Mesothelial cell of epicardium (in vitro differentiated cells): ENCODE data around the gene RTEL1. TPM values are rescaled to one million over a fixed set of nuclear protein-coding genes. Genes with fewer than 3 reads are reported as not detected.

Experiments used
- DNase-seq, 2 experiments: peaks; one replicate each; pipeline ENCODE4 v3.0.0; 2021; ENCODE audit warnings: low spot score in 2 of 2; ENCODE audit not compliant: unreplicated experiment in 2 of 2
- H3K27ac Mint-ChIP-seq: 2 replicates; pipeline ENCODE4 v1.8.0; 2021; ENCODE audit warnings: mixed read lengths
- H3K27me3 Mint-ChIP-seq: 2 replicates; pipeline ENCODE4 v1.8.0; 2021; ENCODE audit warnings: low read depth, mixed read lengths
- H3K36me3 Mint-ChIP-seq: 2 replicates; pipeline ENCODE4 v1.8.0; 2021; ENCODE audit warnings: mixed read lengths
- H3K4me1 Mint-ChIP-seq: 2 replicates; pipeline ENCODE4 v1.8.0; 2021; ENCODE audit warnings: mixed read lengths
- H3K4me3 Mint-ChIP-seq: 2 replicates; pipeline ENCODE4 v1.8.0; 2021; ENCODE audit warnings: mild to moderate bottlenecking, moderate library complexity, mixed read lengths
- H3K9me3 Mint-ChIP-seq: 2 replicates; pipeline ENCODE4 v1.8.0; 2021; ENCODE audit warnings: mixed read lengths
- CTCF ChIP-seq: fragments of 200-600 bp; sonication (generic); IDR thresholded peaks from one replicate; pipeline ENCODE4 v1.5.0; 2021; ENCODE audit warnings: antibody characterized with exemption; ENCODE audit not compliant: unreplicated experiment
- total RNA-seq: library from RNA; stranded (reverse); gene quantifications from 3 replicates; pipeline ENCODE4 v1.2.1, GENCODE V29; 2021

The RTEL1 gene
- total RNA-seq, 1 donor from 2014 or later = 38.7 TPM

DNA sequence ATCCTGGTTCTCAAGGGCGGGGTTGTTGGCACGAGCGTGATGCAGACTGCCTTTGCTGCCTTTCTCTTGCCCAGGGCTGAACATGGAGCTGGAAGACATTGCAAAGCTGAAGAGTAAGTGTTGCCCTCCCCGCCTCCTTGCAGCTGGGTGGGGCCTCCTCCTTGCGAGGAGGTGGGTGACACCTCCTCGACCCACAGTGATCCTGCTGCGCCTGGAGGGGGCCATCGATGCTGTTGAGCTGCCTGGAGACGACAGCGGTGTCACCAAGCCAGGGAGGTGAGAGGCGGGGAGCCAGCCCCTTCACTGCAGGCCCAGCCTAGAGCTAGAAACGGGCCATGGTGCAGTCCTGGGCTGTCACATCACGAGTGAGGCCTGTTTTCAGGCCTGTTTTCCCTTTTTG is 20.0 kb downstream of the RTEL1 start:
- Mint-ChIP-seq H3K27ac (no peak overlapping the region), H3K4me1 (no peaks in the 10 kb centered on the region), H3K27me3 (no peaks in the 10 kb centered on the region), H3K36me3 (peaks cover 16% of the 10 kb centered on the region), H3K9me3 (no peaks in the 10 kb centered on the region), H3K4me3 (no peak overlapping the region)
- no peak for DNase-seq
- no peak for TF ChIP-seq CTCF

- DNase-seq = no peak
- no peak overlapping the region for H3K4me3 Mint-ChIP-seq
- H3K9me3 Mint-ChIP-seq = no peaks in the 10 kb centered on the region
- no peak overlapping the region for H3K27ac Mint-ChIP-seq
- no peak for TF ChIP-seq CTCF
- no peaks in the 10 kb centered on the region for H3K4me1 Mint-ChIP-seq
- H3K27me3 Mint-ChIP-seq = no peaks in the 10 kb centered on the region
- H3K36me3 Mint-ChIP-seq = peaks cover 14% of the 10 kb centered on the region
These were observed 20.8 kb downstream of the RTEL1 start for GRCh38 chr20:63678667-63679465.

- Mint-ChIP-seq H3K4me1 (no peaks in the 10 kb centered on the region), H3K4me3 (no peak overlapping the region), H3K9me3 (no peaks in the 10 kb centered on the region), H3K36me3 (peaks cover 14% of the 10 kb centered on the region), H3K27me3 (no peaks in the 10 kb centered on the region), H3K27ac (no peak overlapping the region)
- DNase-seq = no peak
- TF ChIP-seq CTCF = no peak
These were observed 21.7 kb downstream of the RTEL1 start for GRCh38 chr20:63679799-63680305.

GRCh38 chr20:63680427-63680826 is 22.3 kb downstream of the RTEL1 start:
- H3K36me3 Mint-ChIP-seq = peaks cover 14% of the 10 kb centered on the region
- no peaks in the 10 kb centered on the region for H3K4me1 Mint-ChIP-seq
- no peak overlapping the region for H3K4me3 Mint-ChIP-seq
- H3K9me3 Mint-ChIP-seq = no peaks in the 10 kb centered on the region
- H3K27me3 Mint-ChIP-seq = no peaks in the 10 kb centered on the region
- no peak for DNase-seq
- no peak for TF ChIP-seq CTCF
- no peak overlapping the region for H3K27ac Mint-ChIP-seq

DNA sequence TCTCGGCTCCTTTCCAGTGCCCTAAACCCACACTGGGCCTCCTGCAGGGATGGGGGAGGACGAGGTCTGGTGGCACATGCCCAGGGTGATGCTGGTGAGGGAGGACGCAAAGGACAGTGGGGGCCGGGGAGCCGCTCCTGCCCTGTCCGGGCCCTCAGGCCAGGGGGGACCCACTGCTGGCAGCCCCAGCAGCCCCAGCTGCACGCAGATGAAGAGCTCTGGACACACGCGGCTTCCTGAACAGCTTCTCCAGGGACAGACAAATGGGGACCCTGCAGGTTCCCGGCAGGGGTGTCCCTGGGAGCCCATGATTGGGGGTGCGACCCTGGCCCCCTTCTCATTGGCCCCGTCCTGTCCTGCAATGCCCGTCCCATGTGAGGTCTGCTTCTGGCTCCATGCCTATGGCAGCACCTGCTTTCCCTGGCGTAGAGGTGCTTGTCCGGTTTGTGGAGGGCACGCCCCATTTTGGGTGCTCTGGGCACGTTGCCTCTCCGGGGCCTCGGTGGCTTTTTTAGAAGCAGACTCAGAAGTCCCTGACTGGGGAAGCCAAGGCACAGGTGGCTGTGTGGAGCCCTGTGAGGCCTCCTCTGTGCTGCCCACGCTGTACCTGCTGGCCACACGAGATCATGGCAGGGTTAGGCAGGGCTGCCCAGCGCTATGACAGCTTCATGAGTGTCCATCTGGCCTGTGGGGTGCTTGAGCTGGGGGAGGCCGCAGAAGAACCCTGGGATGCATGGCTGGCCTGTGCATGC is 22.9 kb downstream of the RTEL1 start:
- DNase-seq = no peak
- H3K27ac Mint-ChIP-seq = no peak overlapping the region
- H3K9me3 Mint-ChIP-seq = no peaks in the 10 kb centered on the region
- TF ChIP-seq CTCF = no peak
- H3K27me3 Mint-ChIP-seq = no peaks in the 10 kb centered on the region
- H3K36me3 Mint-ChIP-seq = peaks cover 10% of the 10 kb centered on the region
- no peak overlapping the region for H3K4me3 Mint-ChIP-seq
- H3K4me1 Mint-ChIP-seq = no peaks in the 10 kb centered on the region
